PC-3 (cell line): ENCODE measurements around the gene JADE2. TPM values are rescaled to one million over a fixed set of nuclear protein-coding genes. Genes with fewer than 3 reads are reported as not detected.

ENCODE experiments used
- ATAC-seq: fragments of 200-7000 bp; cut with Tn5 transposase; 2 replicates; pipeline ENCODE4 v1.9.1; 2020; ENCODE audit warnings: mild to moderate bottlenecking, moderate library complexity
- BruUV-seq: library from RNA; stranded (reverse); fragments of 400-500 nt; replicated peaks from 2 replicates; lab custom pipeline; 2021; lab: Mats Ljungman, UMichigan
- CTCF ChIA-PET: fragments of 300-600 bp; sonication (Branson Sonifier 250); formaldehyde crosslinking; loops from one replicate; lab custom pipeline; 2022; ENCODE audit warnings: antibody characterized with exemption; lab: Charles Lee
- POLR2A ChIA-PET: fragments of 300-600 bp; sonication (Branson Sonifier 250); formaldehyde crosslinking; loops from one replicate; lab custom pipeline; 2022; ENCODE audit warnings: antibody characterized with exemption; ENCODE audit not compliant: unreplicated experiment; lab: Charles Lee
- DNase-seq: peaks from one replicate; pipeline ENCODE4 v3.0.0-alpha.2; 2015
- H2AFZ ChIP-seq: fragments of 300-600 bp; sonication (generic); 2 replicates; pipeline ENCODE4 v1.6.0; 2016; ENCODE audit warnings: antibody characterized with exemption, low read length
- H3F3A ChIP-seq: fragments of 300-600 bp; sonication (generic); one replicate; pipeline ENCODE4 v1.6.0; 2017; ENCODE audit warnings: antibody characterized with exemption, low read length, control low read depth, mild to moderate bottlenecking; ENCODE audit not compliant: unreplicated experiment
- H3K27ac ChIP-seq: fragments of 300-600 bp; sonication (generic); 2 replicates; pipeline ENCODE4 v1.5.1; 2016; ENCODE audit warnings: mild to moderate bottlenecking, low read length
- H3K27me3 ChIP-seq: fragments of 300-600 bp; sonication (generic); 2 replicates; pipeline ENCODE4 v1.6.1; 2016; ENCODE audit warnings: low read length, mixed read lengths
- H3K36me3 ChIP-seq: fragments of 300-600 bp; sonication (generic); 2 replicates; pipeline ENCODE4 v1.6.1; 2016; ENCODE audit warnings: low read depth, mixed run types, low read length, mixed read lengths
- H3K4me1 ChIP-seq: fragments of 300-600 bp; sonication (generic); 2 replicates; pipeline ENCODE4 v1.5.1; 2016; ENCODE audit warnings: low read length; ENCODE audit not compliant: insufficient read depth
- H3K4me2 ChIP-seq: fragments of 300-600 bp; sonication (generic); 2 replicates; pipeline ENCODE4 v1.6.0; 2016; ENCODE audit warnings: low read length
- H3K4me3 ChIP-seq: fragments of 300-600 bp; sonication (generic); 2 replicates; pipeline ENCODE4 v1.5.1; 2016; ENCODE audit warnings: mild to moderate bottlenecking, low read length, mixed read lengths
- H3K79me2 ChIP-seq: fragments of 300-600 bp; sonication (generic); 2 replicates; pipeline ENCODE4 v1.6.1; 2017; ENCODE audit warnings: low read length, mixed read lengths
- H3K9ac ChIP-seq: fragments of 300-600 bp; sonication (generic); 2 replicates; pipeline ENCODE4 v1.6.0; 2016; ENCODE audit warnings: mild to moderate bottlenecking, low read length
- H3K9me2 ChIP-seq: fragments of 300-600 bp; sonication (generic); replicated peaks from 2 replicates; pipeline ENCODE4 v1.6.1; 2016; ENCODE audit warnings: mixed run types, low read length, mixed read lengths
- H3K9me3 ChIP-seq: fragments of 300-600 bp; sonication (generic); 2 replicates; pipeline ENCODE4 v1.6.1; 2016; ENCODE audit warnings: low read length, mixed read lengths
- H4K20me1 ChIP-seq: fragments of 300-600 bp; sonication (generic); 2 replicates; pipeline ENCODE4 v1.6.1; 2016; ENCODE audit warnings: low read length, mixed read lengths
- CTCF ChIP-seq: fragments of 300-600 bp; sonication (generic); conservative IDR thresholded peaks from 2 replicates; pipeline ENCODE4 v1.5.1; 2017; ENCODE audit warnings: antibody characterized with exemption, low read depth, mild to moderate bottlenecking, low read length
- EZH2 ChIP-seq: fragments of 300-600 bp; sonication (generic); IDR thresholded peaks from one replicate; pipeline ENCODE4 v1.6.1; 2017; ENCODE audit warnings: antibody characterized with exemption, mild to moderate bottlenecking, low read length; ENCODE audit not compliant: unreplicated experiment
- EZH2phosphoT487 ChIP-seq: fragments of 300-600 bp; sonication (generic); IDR thresholded peaks from 2 replicates; pipeline ENCODE4 v1.6.1; 2018; ENCODE audit warnings: mild to moderate bottlenecking, antibody characterized with exemption, low read length, borderline replicate concordance
- intact Hi-C: fragments of 100-400 bp; cut with micrococcal nuclease; formaldehyde crosslinking; loops from 2 replicates; pipeline ENCODE4 v1.9.0; 2023
- total RNA-seq: library from RNA; depleted of rRNA; stranded (reverse); fragments of >200 nt; gene quantifications from 2 replicates; pipeline ENCODE4 v1.2.3, GENCODE V29; 2014

JADE2 gene
- total RNA-seq, 1 experiment from 2014 or later, result 33.2 TPM

- TF ChIP-seq EZH2phosphoT487 (no peak), CTCF (no peak), EZH2 (no peak)
- no TSS peak for BruUV-seq
- no peak overlapping the region for H3K9ac ChIP-seq
- peaks cover 73% of the 10 kb centered on the region for H3K4me1 ChIP-seq
- peaks cover 11% of the 10 kb centered on the region; the same call in 1 of the 2 replicates for H3K79me2 ChIP-seq
- no peaks in the 10 kb centered on the region for H3K27me3 ChIP-seq
- no peaks in the 10 kb centered on the region for H3K9me2 ChIP-seq
- CTCF ChIA-PET, result no interaction called here
- intact Hi-C loops, result loop anchor here (5.0 kb wide), 2 partner anchors 42 to 72 kb away; no protein-coding TSS in a partner anchor
- H3K36me3 ChIP-seq, result no peaks in the 10 kb centered on the region
- H3K9me3 ChIP-seq, result no peaks in the 10 kb centered on the region
- H3F3A ChIP-seq, result peaks cover 1% of the 10 kb centered on the region
- H3K27ac ChIP-seq, result peak overlapping the region; percentile 90
- H3K4me2 ChIP-seq, result peak overlapping the region; percentile 67; the same call in 1 of the 2 replicates
- no peak overlapping the region for H3K4me3 ChIP-seq
- DNase-seq, result peak; percentile 79
- no peaks in the 10 kb centered on the region for H4K20me1 ChIP-seq
- POLR2A ChIA-PET, result no interaction called here
- H2AFZ ChIP-seq, result no peak overlapping the region
- peak; percentile 23; the same call in 1 of the 2 replicates for ATAC-seq
Measured at GRCh38 chr5:134509308-134510040, 16.0 kb upstream of the JADE2 start.

- intact Hi-C loops, result loop anchor here (5.0 kb wide), 1 partner anchor 74 kb away; no protein-coding TSS in a partner anchor
- POLR2A ChIA-PET, result interaction anchor here (0.7 kb wide), 1 partner anchor 17 kb away, joined by 3 read pairs; no protein-coding TSS in a partner anchor
- H3K79me2 ChIP-seq, result peaks cover 11% of the 10 kb centered on the region; the same call in 1 of the 2 replicates
- no peaks in the 10 kb centered on the region for H3K9me2 ChIP-seq
- H3K9ac ChIP-seq, result peak overlapping the region; percentile 42; the same call in 1 of the 2 replicates
- H3K4me3 ChIP-seq, result no peak overlapping the region
- TSS peak; percentile 82 for BruUV-seq
- peak overlapping the region; percentile 67 for H3K4me2 ChIP-seq
- H3K4me1 ChIP-seq, result peaks cover 58% of the 10 kb centered on the region
- DNase-seq (peak; percentile 89), ATAC-seq (peak; percentile 53)
- H3F3A ChIP-seq, result no peaks in the 10 kb centered on the region
- CTCF ChIA-PET, result interaction anchor here (0.7 kb wide), 1 partner anchor 43 kb away, joined by 3 read pairs; no protein-coding TSS in a partner anchor
- H3K27ac ChIP-seq, result peak overlapping the region; percentile 90
- no peaks in the 10 kb centered on the region for H4K20me1 ChIP-seq
- peak overlapping the region; percentile 50; the same call in 1 of the 2 replicates for H2AFZ ChIP-seq
- no peak for TF ChIP-seq EZH2phosphoT487
- TF ChIP-seq EZH2, result no peak
- no peaks in the 10 kb centered on the region for H3K9me3 ChIP-seq
- H3K27me3 ChIP-seq, result no peaks in the 10 kb centered on the region
- no peaks in the 10 kb centered on the region for H3K36me3 ChIP-seq
Measured at GRCh38 chr5:134510970-134511795, 14.3 kb upstream of the JADE2 start.
